Measurements from ENCODE around the gene SPINK8. TPM values are rescaled to one million over a fixed set of nuclear protein-coding genes. Genes with fewer than 3 reads are reported as not detected.

The SPINK8 gene
- polyA plus RNA-seq, 3 donors = not detected

GRCh38 chr3:48297111-48297810, 36.2 kb downstream of the SPINK8 start:
- Mint-ChIP-seq H3K4me1 (peaks cover 21% of the 10 kb centered on the region), H3K4me3 (no peak overlapping the region), H3K27ac (peak overlapping the region in 1 of 7 donors; percentile 30), H3K9me3 (no peaks in the 10 kb centered on the region), H3K36me3 (peaks cover 54 to 60% of the 10 kb centered on the region in 2 donors), H3K27me3 (ENCODE audit: low read depth in 3 of 3) (peaks cover 0 to 2% (median 0%) of the 10 kb centered on the region in 3 donors)
- no peak overlapping the region for H3K4me2 ChIP-seq (replicated peaks; ENCODE audit: extremely low read depth, low read length, poor library complexity, severe bottlenecking)
- H2AFZ ChIP-seq (ENCODE audit: insufficient read depth, low read depth, low read length, poor library complexity, severe bottlenecking) = no peak overlapping the region
- no peak overlapping the region for H3K27ac ChIP-seq (ENCODE audit: low read depth in 1 of 2, low read length in 2 of 2)
- H3K4me1 ChIP-seq (ENCODE audit: control insufficient read depth in 1 of 2, insufficient read depth in 2 of 2, low read length in 2 of 2) = peaks cover 18 to 22% of the 10 kb centered on the region in 2 donors
- H3K36me3 ChIP-seq (replicated peaks in 1 of 2; ENCODE audit: control insufficient read depth in 1 of 2, insufficient read depth in 2 of 2, low read length in 2 of 2) = peaks cover 50 to 65% of the 10 kb centered on the region in 2 donors
- no peaks in the 10 kb centered on the region for H3K27me3 ChIP-seq (ENCODE audit: control insufficient read depth in 2 of 2, insufficient read depth in 2 of 2, low read length in 2 of 2)
- intact Hi-C loops (cut with micrococcal nuclease) = no loop called here
- H3K9ac ChIP-seq (ENCODE audit: insufficient read depth, low read length, poor library complexity, severe bottlenecking) = no peak overlapping the region
- no peak for TF ChIP-seq CTCF (IDR thresholded peaks at IDR 0.05)
- no peak overlapping the region for H3K4me3 ChIP-seq (replicated peaks in 1 of 3; ENCODE audit: low read depth in 2 of 3, low read length in 3 of 3)
- H3K79me2 ChIP-seq (ENCODE audit: insufficient read depth, low read length) = peaks cover 35% of the 10 kb centered on the region
- H3K9me3 ChIP-seq (replicated peaks in 1 of 2; ENCODE audit: control insufficient read depth in 1 of 2, insufficient read depth in 1 of 2, low read length in 2 of 2) = no peaks in the 10 kb centered on the region
- no peak for DNase-seq
- WGBS (ENCODE audit: insufficient coverage) = 100% methylated on average over 3 of the region's 5 CpGs
- H4K20me1 ChIP-seq (ENCODE audit: insufficient read depth, low read length) = no peaks in the 10 kb centered on the region

GRCh38 chr3:48296699-48297098, 36.8 kb downstream of the SPINK8 start:
- Histone ChIP-seq H2AFZ (ENCODE audit: insufficient read depth, low read depth, low read length, poor library complexity, severe bottlenecking) (no peak overlapping the region), H3K36me3 (replicated peaks in 1 of 2; ENCODE audit: control insufficient read depth in 1 of 2, insufficient read depth in 2 of 2, low read length in 2 of 2) (peaks cover 50 to 65% of the 10 kb centered on the region in 2 donors), H3K4me2 (replicated peaks; ENCODE audit: extremely low read depth, low read length, poor library complexity, severe bottlenecking) (no peak overlapping the region), H3K27me3 (ENCODE audit: control insufficient read depth in 2 of 2, insufficient read depth in 2 of 2, low read length in 2 of 2) (no peaks in the 10 kb centered on the region), H3K4me3 (replicated peaks in 1 of 3; ENCODE audit: low read depth in 2 of 3, low read length in 3 of 3) (no peak overlapping the region), H3K9ac (ENCODE audit: insufficient read depth, low read length, poor library complexity, severe bottlenecking) (no peak overlapping the region), H3K27ac (ENCODE audit: low read depth in 1 of 2, low read length in 2 of 2) (no peak overlapping the region), H3K79me2 (ENCODE audit: insufficient read depth, low read length) (peaks cover 30% of the 10 kb centered on the region), H3K4me1 (ENCODE audit: control insufficient read depth in 1 of 2, insufficient read depth in 2 of 2, low read length in 2 of 2) (peaks cover 12 to 16% of the 10 kb centered on the region in 2 donors), H4K20me1 (ENCODE audit: insufficient read depth, low read length) (no peaks in the 10 kb centered on the region), H3K9me3 (replicated peaks in 1 of 2; ENCODE audit: control insufficient read depth in 1 of 2, insufficient read depth in 1 of 2, low read length in 2 of 2) (no peaks in the 10 kb centered on the region)
- H3K27ac Mint-ChIP-seq = no peak overlapping the region
- H3K36me3 Mint-ChIP-seq = peaks cover 59 to 63% of the 10 kb centered on the region in 2 donors
- WGBS (ENCODE audit: insufficient coverage) = no CpG with 5 or more reads among the region's 4 CpGs
- peaks cover 15% of the 10 kb centered on the region for H3K4me1 Mint-ChIP-seq
- no peaks in the 10 kb centered on the region for H3K9me3 Mint-ChIP-seq
- H3K4me3 Mint-ChIP-seq = no peak overlapping the region
- H3K27me3 Mint-ChIP-seq (ENCODE audit: low read depth in 3 of 3) = peaks cover 0 to 2% (median 0%) of the 10 kb centered on the region in 3 donors
- DNase-seq = no peak
- TF ChIP-seq CTCF (IDR thresholded peaks at IDR 0.05) = no peak
- intact Hi-C loops (cut with micrococcal nuclease) = no loop called here
